Cardiac fibroblast (primary cell): Measurements from ENCODE around the gene DIAPH3.

Experiments
- DNase-seq, 2 donors: peaks; one replicate each; pipeline versions ENCODE4 v3.0.0 to v3.0.0-alpha.2; 2010; ENCODE audit warnings: low read depth in 2 of 2
- H3K4me3 ChIP-seq, 2 donors: replicated peaks in 1 of 2; 1 replicate in 1 of 2; 2 replicates in 1 of 2; pipeline ENCODE4 v1.5.1; 2011; ENCODE audit warnings: low read depth in 2 of 2, low read length in 2 of 2, mild to moderate bottlenecking in 2 of 2, moderate library complexity in 1 of 2
- CTCF ChIP-seq: IDR thresholded peaks from one replicate; pipeline ENCODE4 v1.5.1; 2011; ENCODE audit warnings: low read depth, mild to moderate bottlenecking, low read length, inconsistent platforms

The DIAPH3 gene

GRCh38 chr13:59625111-59625510 is 538.6 kb downstream of the DIAPH3 start:
- no peak overlapping the region for H3K4me3 ChIP-seq
- TF ChIP-seq CTCF: no peak
- no peak for DNase-seq

GRCh38 chr13:59623206-59623915 is 540.4 kb downstream of the DIAPH3 start:
- H3K4me3 ChIP-seq: no peak overlapping the region
- no peak for DNase-seq
- TF ChIP-seq CTCF: no peak

GRCh38 chr13:59621773-59622172 is 542.0 kb downstream of the DIAPH3 start:
- no peak for TF ChIP-seq CTCF
- no peak for DNase-seq
- no peak overlapping the region for H3K4me3 ChIP-seq
